A673 (cell line): ENCODE data around the gene ASXL1. TPM values are rescaled to one million over a fixed set of nuclear protein-coding genes. Genes with fewer than 3 reads are reported as not detected.

ENCODE experiments used
- BruUV-seq: library from RNA; stranded (reverse); fragments of 400-500 nt; replicated peaks from 2 replicates; lab custom pipeline; 2021; lab: Mats Ljungman, UMichigan
- CTCF ChIA-PET: fragments of 300-600 bp; sonication (Branson Sonifier 250); formaldehyde crosslinking; loops from one replicate; lab custom pipeline; 2022; ENCODE audit warnings: antibody characterized with exemption; lab: Charles Lee
- POLR2A ChIA-PET: fragments of 300-600 bp; sonication (Branson Sonifier 250); formaldehyde crosslinking; loops from one replicate; lab custom pipeline; 2022; ENCODE audit warnings: antibody characterized with exemption; ENCODE audit not compliant: low non-redundant PET; lab: Charles Lee
- DNase-seq: peaks from one replicate; pipeline ENCODE4 v3.0.0-alpha.2; 2015; ENCODE audit warnings: low spot score
- H3K27ac ChIP-seq: fragments of 200-600 bp; sonication (generic); 2 replicates; pipeline ENCODE4 v1.5.1; 2016; ENCODE audit warnings: mixed run types, low read depth, mild to moderate bottlenecking, mixed read lengths, antibody characterized with exemption, low read length; ENCODE audit not compliant: poor library complexity, severe bottlenecking
- H3K27me3 ChIP-seq: fragments of 200-600 bp; sonication (generic); replicated peaks from 2 replicates; pipeline ENCODE4 v1.6.1; 2017; ENCODE audit warnings: mixed run types, low read depth, mild to moderate bottlenecking, mixed read lengths, antibody characterized with exemption, low read length; ENCODE audit not compliant: insufficient read depth, poor library complexity
- H3K36me3 ChIP-seq: fragments of 200-600 bp; sonication (generic); 2 replicates; pipeline ENCODE4 v1.6.1; 2016; ENCODE audit warnings: mixed run types, mild to moderate bottlenecking, mixed read lengths, antibody characterized with exemption, low read length; ENCODE audit not compliant: insufficient read depth, poor library complexity, severe bottlenecking
- H3K4me1 ChIP-seq: fragments of 200-600 bp; sonication (generic); 2 replicates; pipeline ENCODE4 v1.6.1; 2017; ENCODE audit warnings: mixed run types, mild to moderate bottlenecking, mixed read lengths, antibody characterized with exemption, low read length; ENCODE audit not compliant: insufficient read depth, poor library complexity, severe bottlenecking
- H3K4me3 ChIP-seq: fragments of 200-600 bp; sonication (generic); 2 replicates; pipeline ENCODE4 v1.5.1; 2016; ENCODE audit warnings: low read depth, mixed run types, mild to moderate bottlenecking, mixed read lengths, low read length; ENCODE audit not compliant: poor library complexity, severe bottlenecking
- H3K9me3 ChIP-seq: fragments of 200-600 bp; sonication (generic); 2 replicates; pipeline ENCODE4 v1.6.1; 2016; ENCODE audit warnings: mixed run types, low read depth, mild to moderate bottlenecking, mixed read lengths, antibody characterized with exemption, low read length; ENCODE audit not compliant: poor library complexity, severe bottlenecking
- EZH2 ChIP-seq: fragments of 200-600 bp; sonication (generic); IDR thresholded peaks from 2 replicates; pipeline ENCODE4 v1.6.1; 2017; ENCODE audit warnings: borderline replicate concordance, low read depth, mild to moderate bottlenecking, mixed read lengths, antibody characterized with exemption, low read length; ENCODE audit not compliant: poor library complexity, severe bottlenecking
- intact Hi-C: fragments of 100-400 bp; cut with micrococcal nuclease; formaldehyde crosslinking; loops from one replicate; pipeline ENCODE4 v1.10.0; 2022; ENCODE audit not compliant: unreplicated experiment
- total RNA-seq: library from RNA; stranded (reverse); gene quantifications from 2 replicates; pipeline ENCODE4 v1.2.3, GENCODE V29; 2021
- TF ChIP-seq, protein P1 (sequence below): fragments of 300-800, 200-600 bp; sonication (generic); conservative IDR thresholded peaks from 2 replicates; pipeline ENCODE4 v1.5.1; 2017; ENCODE audit warnings: low read depth, mild to moderate bottlenecking, antibody characterized with exemption, low read length, moderate library complexity, mixed read lengths

Gene ASXL1
- total RNA-seq, 1 experiment from 2014 or later = 101 TPM

DNA sequence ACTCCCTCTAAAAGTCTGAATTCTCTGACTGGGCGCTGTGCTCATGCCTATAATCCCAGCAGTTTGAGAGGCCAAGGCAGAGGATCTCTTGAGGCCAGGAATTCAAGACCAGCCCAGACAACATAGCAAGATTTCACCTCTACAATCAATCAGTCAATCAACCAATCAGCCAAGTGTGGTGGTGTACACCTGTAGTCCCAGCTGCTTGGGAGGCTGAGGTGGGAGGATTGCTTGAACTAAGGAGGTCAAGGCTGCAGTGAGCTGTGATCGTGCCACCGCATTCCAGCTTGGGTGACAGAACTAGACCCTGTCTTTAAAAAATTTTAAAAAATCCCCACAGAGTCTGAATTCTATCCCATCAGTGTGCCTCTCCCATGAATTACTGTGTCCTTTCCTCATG lies 42.7 kb upstream of the ASXL1 start:
- TF ChIP-seq, protein P1, sequence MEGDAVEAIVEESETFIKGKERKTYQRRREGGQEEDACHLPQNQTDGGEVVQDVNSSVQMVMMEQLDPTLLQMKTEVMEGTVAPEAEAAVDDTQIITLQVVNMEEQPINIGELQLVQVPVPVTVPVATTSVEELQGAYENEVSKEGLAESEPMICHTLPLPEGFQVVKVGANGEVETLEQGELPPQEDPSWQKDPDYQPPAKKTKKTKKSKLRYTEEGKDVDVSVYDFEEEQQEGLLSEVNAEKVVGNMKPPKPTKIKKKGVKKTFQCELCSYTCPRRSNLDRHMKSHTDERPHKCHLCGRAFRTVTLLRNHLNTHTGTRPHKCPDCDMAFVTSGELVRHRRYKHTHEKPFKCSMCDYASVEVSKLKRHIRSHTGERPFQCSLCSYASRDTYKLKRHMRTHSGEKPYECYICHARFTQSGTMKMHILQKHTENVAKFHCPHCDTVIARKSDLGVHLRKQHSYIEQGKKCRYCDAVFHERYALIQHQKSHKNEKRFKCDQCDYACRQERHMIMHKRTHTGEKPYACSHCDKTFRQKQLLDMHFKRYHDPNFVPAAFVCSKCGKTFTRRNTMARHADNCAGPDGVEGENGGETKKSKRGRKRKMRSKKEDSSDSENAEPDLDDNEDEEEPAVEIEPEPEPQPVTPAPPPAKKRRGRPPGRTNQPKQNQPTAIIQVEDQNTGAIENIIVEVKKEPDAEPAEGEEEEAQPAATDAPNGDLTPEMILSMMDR = no peak
- TF ChIP-seq EZH2 = no peak
- no peak for DNase-seq
- no TSS peak for BruUV-seq
- H3K4me1 ChIP-seq = no peaks in the 10 kb centered on the region
- intact Hi-C loops = no loop called here
- no peaks in the 10 kb centered on the region for H3K9me3 ChIP-seq
- H3K27ac ChIP-seq = no peak overlapping the region
- no peaks in the 10 kb centered on the region for H3K27me3 ChIP-seq
- CTCF ChIA-PET = no interaction called here
- H3K4me3 ChIP-seq = no peak overlapping the region
- POLR2A ChIA-PET = interaction anchor here (0.6 kb wide), 1 partner anchor 17 kb away, joined by 4 read pairs; no protein-coding TSS in a partner anchor
- peaks cover 5% of the 10 kb centered on the region for H3K36me3 ChIP-seq

DNA sequence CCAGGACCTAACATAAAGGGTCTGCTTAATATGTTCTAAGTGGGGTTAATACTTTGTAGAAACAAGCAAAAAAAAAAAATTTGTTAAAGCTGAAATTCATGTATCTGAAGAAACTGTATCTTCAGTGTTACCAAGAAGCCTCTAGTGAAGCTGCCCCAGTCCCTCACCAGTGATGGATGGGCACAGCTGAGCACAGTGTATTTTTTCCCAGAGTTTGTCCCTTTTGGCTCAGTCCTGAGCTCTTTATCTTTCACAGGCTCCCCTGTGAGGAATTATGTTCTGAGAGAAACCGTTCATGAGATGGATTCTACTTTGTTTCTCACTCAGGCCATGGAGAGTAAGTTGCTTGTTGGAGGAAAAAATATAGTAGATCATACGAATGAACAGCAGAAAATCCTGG lies 42.2 kb upstream of the ASXL1 start:
- TF ChIP-seq, protein P1 = no peak
- TF ChIP-seq EZH2 = no peak
- no peaks in the 10 kb centered on the region for H3K9me3 ChIP-seq
- no peaks in the 10 kb centered on the region for H3K4me1 ChIP-seq
- no peak overlapping the region for H3K4me3 ChIP-seq
- CTCF ChIA-PET = no interaction called here
- no peak for DNase-seq
- no TSS peak for BruUV-seq
- H3K27ac ChIP-seq = no peak overlapping the region
- intact Hi-C loops = no loop called here
- POLR2A ChIA-PET = interaction anchor here (0.6 kb wide), 1 partner anchor 17 kb away, joined by 4 read pairs; no protein-coding TSS in a partner anchor
- H3K27me3 ChIP-seq = no peaks in the 10 kb centered on the region
- H3K36me3 ChIP-seq = peaks cover 5% of the 10 kb centered on the region

DNA sequence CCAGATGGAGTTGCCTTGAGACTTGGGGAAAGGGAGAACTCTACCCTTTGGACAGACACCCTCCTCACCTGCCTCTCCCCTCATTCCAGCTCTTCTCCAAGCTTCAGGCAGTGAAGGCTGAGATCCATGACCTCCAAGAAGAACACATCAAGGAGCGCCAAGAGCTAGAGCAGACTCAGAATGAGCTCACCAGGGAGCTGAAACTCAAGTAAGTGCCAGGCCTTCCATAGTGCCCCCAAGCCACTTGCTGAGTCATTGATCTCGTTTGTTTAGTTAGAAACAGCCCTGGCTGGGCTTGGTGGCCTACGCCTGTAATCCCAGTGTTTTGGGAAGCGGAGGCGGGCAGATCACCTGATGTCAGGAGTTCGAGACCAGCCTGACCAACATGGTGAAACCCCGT lies 41.5 kb upstream of the ASXL1 start:
- ChIA-PET POLR2A (no interaction called here), CTCF (interaction anchor here (0.6 kb wide), 1 partner anchor 10 kb away, joined by 13 read pairs; no protein-coding TSS in a partner anchor)
- peaks cover 5% of the 10 kb centered on the region for H3K36me3 ChIP-seq
- no peak for DNase-seq
- no peaks in the 10 kb centered on the region for H3K27me3 ChIP-seq
- BruUV-seq = no TSS peak
- no peaks in the 10 kb centered on the region for H3K9me3 ChIP-seq
- H3K4me1 ChIP-seq = no peaks in the 10 kb centered on the region
- intact Hi-C loops = no loop called here
- H3K4me3 ChIP-seq = no peak overlapping the region
- no peak overlapping the region for H3K27ac ChIP-seq
- TF ChIP-seq, protein P1 = no peak
- TF ChIP-seq EZH2 = no peak
